Neural cell (in vitro differentiated cells): ENCODE measurements around the gene ODF4.

Source experiments
- EZH2 ChIP-seq: fragments of 200-600, 300-800 bp; shearing (Covaris generic), sonication (generic); IDR thresholded peaks from 2 replicates; pipeline ENCODE4 v1.6.1; 2014; ENCODE audit warnings: antibody characterized with exemption, low read length, borderline replicate concordance, mild to moderate bottlenecking; ENCODE audit not compliant: insufficient read depth, poor library complexity, severe bottlenecking
- MXI1 ChIP-seq: fragments of 450-650 bp; conservative IDR thresholded peaks from 2 replicates; pipeline ENCODE4 v1.6.1; 2014; ENCODE audit warnings: antibody characterized with exemption, mild to moderate bottlenecking; ENCODE audit not compliant: poor library complexity, severe bottlenecking
- POLR2AphosphoS5 ChIP-seq: IDR thresholded peaks from 2 replicates; pipeline ENCODE4 v1.6.1; 2012
- TAF1 ChIP-seq: IDR thresholded peaks from 2 replicates; pipeline ENCODE4 v1.6.1; 2012; ENCODE audit warnings: low read depth
- TF ChIP-seq, protein P1 (sequence below): fragments of 450-650 bp; IDR thresholded peaks from 2 replicates; pipeline ENCODE4 v1.5.1; 2014; ENCODE audit warnings: antibody characterized with exemption, mild to moderate bottlenecking, moderate library complexity; ENCODE audit not compliant: poor library complexity, severe bottlenecking

DNA sequence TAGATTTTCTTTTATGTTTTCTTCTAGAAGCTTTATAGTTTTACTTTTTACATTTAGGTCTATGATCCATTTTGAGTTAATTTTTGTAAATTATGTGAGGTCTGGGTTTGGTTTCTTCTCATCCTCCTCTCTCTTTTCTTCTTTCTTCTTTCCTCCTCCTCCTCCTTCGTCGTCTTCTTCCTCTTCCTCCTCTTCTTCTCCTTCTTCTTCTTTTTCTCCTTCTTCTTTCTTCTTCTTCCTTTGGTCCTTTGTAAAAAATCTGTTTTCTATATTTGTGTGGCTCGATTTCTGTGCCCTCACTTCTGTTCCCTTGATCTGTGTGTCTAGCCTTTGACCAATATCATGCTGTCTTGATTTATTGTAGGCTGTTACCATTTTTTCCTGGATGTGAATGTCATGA lies 39.4 kb upstream of the ODF4 start:
- TF ChIP-seq, protein P1, sequence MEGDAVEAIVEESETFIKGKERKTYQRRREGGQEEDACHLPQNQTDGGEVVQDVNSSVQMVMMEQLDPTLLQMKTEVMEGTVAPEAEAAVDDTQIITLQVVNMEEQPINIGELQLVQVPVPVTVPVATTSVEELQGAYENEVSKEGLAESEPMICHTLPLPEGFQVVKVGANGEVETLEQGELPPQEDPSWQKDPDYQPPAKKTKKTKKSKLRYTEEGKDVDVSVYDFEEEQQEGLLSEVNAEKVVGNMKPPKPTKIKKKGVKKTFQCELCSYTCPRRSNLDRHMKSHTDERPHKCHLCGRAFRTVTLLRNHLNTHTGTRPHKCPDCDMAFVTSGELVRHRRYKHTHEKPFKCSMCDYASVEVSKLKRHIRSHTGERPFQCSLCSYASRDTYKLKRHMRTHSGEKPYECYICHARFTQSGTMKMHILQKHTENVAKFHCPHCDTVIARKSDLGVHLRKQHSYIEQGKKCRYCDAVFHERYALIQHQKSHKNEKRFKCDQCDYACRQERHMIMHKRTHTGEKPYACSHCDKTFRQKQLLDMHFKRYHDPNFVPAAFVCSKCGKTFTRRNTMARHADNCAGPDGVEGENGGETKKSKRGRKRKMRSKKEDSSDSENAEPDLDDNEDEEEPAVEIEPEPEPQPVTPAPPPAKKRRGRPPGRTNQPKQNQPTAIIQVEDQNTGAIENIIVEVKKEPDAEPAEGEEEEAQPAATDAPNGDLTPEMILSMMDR, result no peak
- TF ChIP-seq EZH2, result no peak
- no peak for TF ChIP-seq POLR2AphosphoS5
- no peak for TF ChIP-seq MXI1
- no peak for TF ChIP-seq TAF1
